ENCODE results near the gene CCDC91. TPM values are rescaled to one million over a fixed set of nuclear protein-coding genes. Genes with fewer than 3 reads are reported as not detected.

CCDC91 gene
- total RNA-seq, 1 experiment from 2014 or later: 26.9 TPM

DNA sequence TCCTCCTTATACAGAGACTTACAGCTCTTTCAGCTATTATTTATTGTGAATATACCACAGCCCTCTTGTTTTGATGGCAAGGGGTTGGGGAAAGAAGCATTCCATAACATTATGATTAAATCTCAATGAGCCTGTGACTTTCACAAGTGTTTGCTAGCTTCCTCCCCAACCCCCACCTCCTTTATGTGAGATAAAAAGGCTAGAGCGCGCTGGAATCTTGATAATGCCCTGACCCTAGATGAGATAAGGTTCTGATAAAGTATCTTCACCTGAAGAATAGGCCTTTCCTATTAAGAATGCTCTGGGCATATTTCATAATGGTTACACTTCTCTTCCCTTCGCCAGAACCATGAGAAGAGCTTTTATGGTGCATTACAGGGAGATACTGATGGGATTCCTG is 236.8 kb downstream of the CCDC91 start:
- ChIA-PET CTCF (no interaction called here), POLR2A (interaction anchor here (0.6 kb wide), 1 partner anchor 757 kb away, joined by 3 read pairs; no protein-coding TSS in a partner anchor)
- intact Hi-C loops (cut with micrococcal nuclease; ENCODE audit: unreplicated experiment): no loop called here

DNA sequence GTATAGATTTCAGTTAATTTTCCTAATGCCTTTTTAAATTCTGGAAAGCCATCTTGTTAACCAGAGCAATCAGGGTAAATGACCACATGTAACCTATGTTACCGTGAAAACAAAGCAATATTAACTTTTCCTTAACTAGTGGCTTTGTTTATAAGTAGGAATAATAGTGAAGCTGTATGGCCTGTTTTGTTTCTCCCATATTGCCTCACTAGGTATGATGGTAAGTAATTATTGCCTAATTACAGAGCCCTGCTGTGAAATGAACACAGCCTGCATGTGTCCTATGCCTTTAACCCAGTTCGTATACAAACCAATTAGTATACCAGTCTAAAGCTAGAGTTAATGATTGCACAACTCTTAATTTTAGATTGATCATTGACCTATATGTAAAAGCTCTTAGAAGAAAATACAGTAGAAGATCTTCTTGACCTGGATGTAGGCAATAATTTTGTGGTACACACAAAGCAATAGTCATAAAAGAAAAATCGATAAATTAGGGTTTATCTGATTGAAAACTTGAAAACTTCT is 249.9 kb downstream of the CCDC91 start:
- in situ Hi-C loops (cut with HindIII; ENCODE audit: low pct_unique_long_range_greater_than_20kb, low sequenced_read_pairs) (no loop called here), intact Hi-C loops (cut with micrococcal nuclease; ENCODE audit: unreplicated experiment) (no loop called here)
- no peak for DNase-seq (ENCODE audit: low read depth, low spot score)
- no TSS peak for BruUV-seq (replicated peaks)
- ChIA-PET CTCF (no interaction called here), POLR2A (no interaction called here)
- H3K4me3 ChIP-seq (ENCODE audit: low read depth in 2 of 2, low read length in 2 of 2): no peak overlapping the region
- H3K27me3 ChIP-seq (ENCODE audit: control insufficient read depth, insufficient read depth, low read length): no peaks in the 10 kb centered on the region
- ATAC-seq: no peak
- H3K27ac ChIP-seq (ENCODE audit: low read length): no peak overlapping the region
- no peaks in the 10 kb centered on the region for H3K4me1 ChIP-seq (ENCODE audit: control insufficient read depth, insufficient read depth, low read length)
- TF ChIP-seq, protein P1, sequence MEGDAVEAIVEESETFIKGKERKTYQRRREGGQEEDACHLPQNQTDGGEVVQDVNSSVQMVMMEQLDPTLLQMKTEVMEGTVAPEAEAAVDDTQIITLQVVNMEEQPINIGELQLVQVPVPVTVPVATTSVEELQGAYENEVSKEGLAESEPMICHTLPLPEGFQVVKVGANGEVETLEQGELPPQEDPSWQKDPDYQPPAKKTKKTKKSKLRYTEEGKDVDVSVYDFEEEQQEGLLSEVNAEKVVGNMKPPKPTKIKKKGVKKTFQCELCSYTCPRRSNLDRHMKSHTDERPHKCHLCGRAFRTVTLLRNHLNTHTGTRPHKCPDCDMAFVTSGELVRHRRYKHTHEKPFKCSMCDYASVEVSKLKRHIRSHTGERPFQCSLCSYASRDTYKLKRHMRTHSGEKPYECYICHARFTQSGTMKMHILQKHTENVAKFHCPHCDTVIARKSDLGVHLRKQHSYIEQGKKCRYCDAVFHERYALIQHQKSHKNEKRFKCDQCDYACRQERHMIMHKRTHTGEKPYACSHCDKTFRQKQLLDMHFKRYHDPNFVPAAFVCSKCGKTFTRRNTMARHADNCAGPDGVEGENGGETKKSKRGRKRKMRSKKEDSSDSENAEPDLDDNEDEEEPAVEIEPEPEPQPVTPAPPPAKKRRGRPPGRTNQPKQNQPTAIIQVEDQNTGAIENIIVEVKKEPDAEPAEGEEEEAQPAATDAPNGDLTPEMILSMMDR (IDR thresholded peaks at IDR 0.05): no peak
- no peak for TF ChIP-seq SIN3A (IDR thresholded peaks at IDR 0.05; ENCODE audit: borderline replicate concordance, insufficient read depth, low read depth, low read length)
- no peaks in the 10 kb centered on the region for H3K36me3 ChIP-seq (ENCODE audit: control insufficient read depth, insufficient read depth, low read length)
- H3K9me3 ChIP-seq (ENCODE audit: control insufficient read depth, insufficient read depth, low read depth, low read length): no peaks in the 10 kb centered on the region

More for the DNA sequence above, 236.8 kb downstream of the CCDC91 start:
- no TSS peak for BruUV-seq (replicated peaks)
- Histone ChIP-seq H3K4me1 (ENCODE audit: control insufficient read depth, insufficient read depth, low read length) (no peaks in the 10 kb centered on the region), H3K27ac (ENCODE audit: low read length) (no peak overlapping the region), H3K4me3 (ENCODE audit: low read depth in 2 of 2, low read length in 2 of 2) (no peak overlapping the region), H3K27me3 (ENCODE audit: control insufficient read depth, insufficient read depth, low read length) (no peaks in the 10 kb centered on the region), H3K36me3 (ENCODE audit: control insufficient read depth, insufficient read depth, low read length) (no peaks in the 10 kb centered on the region), H3K9me3 (ENCODE audit: control insufficient read depth, insufficient read depth, low read depth, low read length) (no peaks in the 10 kb centered on the region)
- DNase-seq (ENCODE audit: low read depth, low spot score) (no peak), ATAC-seq (no peak)
- in situ Hi-C loops (cut with HindIII; ENCODE audit: low pct_unique_long_range_greater_than_20kb, low sequenced_read_pairs): no loop called here
- TF ChIP-seq TCF7L2 (IDR thresholded peaks at IDR 0.05; ENCODE audit: low read depth, low read length): no peak
- TF ChIP-seq SIN3A (IDR thresholded peaks at IDR 0.05; ENCODE audit: borderline replicate concordance, insufficient read depth, low read depth, low read length): no peak
- TF ChIP-seq, protein P2, sequence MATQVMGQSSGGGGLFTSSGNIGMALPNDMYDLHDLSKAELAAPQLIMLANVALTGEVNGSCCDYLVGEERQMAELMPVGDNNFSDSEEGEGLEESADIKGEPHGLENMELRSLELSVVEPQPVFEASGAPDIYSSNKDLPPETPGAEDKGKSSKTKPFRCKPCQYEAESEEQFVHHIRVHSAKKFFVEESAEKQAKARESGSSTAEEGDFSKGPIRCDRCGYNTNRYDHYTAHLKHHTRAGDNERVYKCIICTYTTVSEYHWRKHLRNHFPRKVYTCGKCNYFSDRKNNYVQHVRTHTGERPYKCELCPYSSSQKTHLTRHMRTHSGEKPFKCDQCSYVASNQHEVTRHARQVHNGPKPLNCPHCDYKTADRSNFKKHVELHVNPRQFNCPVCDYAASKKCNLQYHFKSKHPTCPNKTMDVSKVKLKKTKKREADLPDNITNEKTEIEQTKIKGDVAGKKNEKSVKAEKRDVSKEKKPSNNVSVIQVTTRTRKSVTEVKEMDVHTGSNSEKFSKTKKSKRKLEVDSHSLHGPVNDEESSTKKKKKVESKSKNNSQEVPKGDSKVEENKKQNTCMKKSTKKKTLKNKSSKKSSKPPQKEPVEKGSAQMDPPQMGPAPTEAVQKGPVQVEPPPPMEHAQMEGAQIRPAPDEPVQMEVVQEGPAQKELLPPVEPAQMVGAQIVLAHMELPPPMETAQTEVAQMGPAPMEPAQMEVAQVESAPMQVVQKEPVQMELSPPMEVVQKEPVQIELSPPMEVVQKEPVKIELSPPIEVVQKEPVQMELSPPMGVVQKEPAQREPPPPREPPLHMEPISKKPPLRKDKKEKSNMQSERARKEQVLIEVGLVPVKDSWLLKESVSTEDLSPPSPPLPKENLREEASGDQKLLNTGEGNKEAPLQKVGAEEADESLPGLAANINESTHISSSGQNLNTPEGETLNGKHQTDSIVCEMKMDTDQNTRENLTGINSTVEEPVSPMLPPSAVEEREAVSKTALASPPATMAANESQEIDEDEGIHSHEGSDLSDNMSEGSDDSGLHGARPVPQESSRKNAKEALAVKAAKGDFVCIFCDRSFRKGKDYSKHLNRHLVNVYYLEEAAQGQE (IDR thresholded peaks at IDR 0.05; ENCODE audit: insufficient read depth in 1 of 2, low read depth in 2 of 2, low read length in 1 of 2): no peak
- no peak for TF ChIP-seq POLR2AphosphoS5 (IDR thresholded peaks at IDR 0.05; ENCODE audit: low read depth, low read length)
- TF ChIP-seq, protein P1 (IDR thresholded peaks at IDR 0.05): no peak
